ENCODE results near the gene LST1.

Gene LST1

GRCh38 chr6:31621320-31621939 is 35.4 kb downstream of the LST1 start:
- no peak for DNase-seq

- no peak for DNase-seq
Measured at GRCh38 chr6:31621991-31622390, 35.9 kb downstream of the LST1 start.

GRCh38 chr6:31622684-31623091 is 36.6 kb downstream of the LST1 start:
- DNase-seq = no peak

- DNase-seq = no peak
Measured at GRCh38 chr6:31624070-31624469, 38.0 kb downstream of the LST1 start.

- DNase-seq = no peak
Measured at GRCh38 chr6:31626952-31627351, 40.9 kb downstream of the LST1 start.

GRCh38 chr6:31627690-31628287 is 41.7 kb downstream of the LST1 start:
- DNase-seq = no peak

- DNase-seq = no peak
Measured at GRCh38 chr6:31629014-31629413, 42.9 kb downstream of the LST1 start.

GRCh38 chr6:31630177-31630934 is 44.3 kb downstream of the LST1 start:
- DNase-seq = no peak

GRCh38 chr6:31631209-31631608 is 45.1 kb downstream of the LST1 start:
- no peak for DNase-seq

- DNase-seq = no peak
Measured at GRCh38 chr6:31631681-31632278, 45.7 kb downstream of the LST1 start.

GRCh38 chr6:31632279-31632946 is 46.3 kb downstream of the LST1 start:
- DNase-seq = no peak

- DNase-seq = no peak
Measured at GRCh38 chr6:31633447-31633846, 47.4 kb downstream of the LST1 start.

GRCh38 chr6:31634131-31634530 is 48.1 kb downstream of the LST1 start:
- DNase-seq = no peak

GRCh38 chr6:31634969-31635575 is 49.0 kb downstream of the LST1 start:
- no peak for DNase-seq

- no peak for DNase-seq
Measured at GRCh38 chr6:31636698-31637596, 50.9 kb downstream of the LST1 start.

Data from NCI-H524 treated with DMSO at 0.1 percent for 48 hours (cell line).